GM18517 (cell line): ENCODE results near the gene CTRB1.

Source experiments
- ATAC-seq: cut with Tn5 transposase; IDR thresholded peaks from one replicate; pipeline ENCODE4 v1.9.1; 2021; ENCODE audit warnings: mild to moderate bottlenecking, moderate library complexity; ENCODE audit not compliant: unreplicated experiment

Gene CTRB1

DNA sequence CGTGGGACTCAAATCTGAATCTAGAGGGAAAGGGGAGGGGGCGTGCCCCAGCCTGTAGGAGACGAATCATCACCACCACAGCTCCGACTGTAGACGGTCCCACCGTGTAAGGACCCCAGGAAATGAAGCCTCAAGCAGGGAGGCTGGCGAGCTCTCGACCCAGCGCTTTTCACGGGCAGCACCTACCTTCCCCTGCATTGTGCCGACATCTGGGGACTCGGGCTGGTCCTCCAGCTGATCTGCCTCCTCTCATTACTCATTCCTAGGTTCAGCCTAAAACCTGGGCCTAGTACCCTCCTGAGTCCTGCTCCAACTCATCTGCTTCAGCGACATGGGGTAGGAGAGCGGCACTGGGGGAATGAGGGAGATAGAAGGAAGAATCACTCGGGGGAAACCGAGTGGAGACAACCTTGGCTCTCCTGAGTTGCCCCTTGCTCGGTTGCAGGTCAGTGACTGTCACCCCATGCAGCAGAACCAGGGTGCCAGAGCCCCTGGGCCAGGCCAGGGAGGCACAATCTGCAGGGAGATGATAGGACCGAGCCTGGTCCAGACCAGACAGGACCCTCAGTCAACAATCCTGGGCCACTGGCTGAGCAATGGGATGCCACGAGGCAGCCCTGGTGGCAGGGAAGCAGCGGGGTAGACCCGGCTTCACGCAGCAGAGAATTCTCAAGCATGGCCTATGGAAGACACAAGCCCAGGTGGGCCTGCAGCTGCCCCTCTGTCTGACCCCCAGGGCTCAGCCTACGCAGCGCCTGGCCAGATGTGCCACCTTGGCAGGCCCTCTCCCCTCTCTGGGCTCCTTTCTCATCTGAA, 33.5 kb downstream of the CTRB1 start:
- ATAC-seq: no peak

DNA sequence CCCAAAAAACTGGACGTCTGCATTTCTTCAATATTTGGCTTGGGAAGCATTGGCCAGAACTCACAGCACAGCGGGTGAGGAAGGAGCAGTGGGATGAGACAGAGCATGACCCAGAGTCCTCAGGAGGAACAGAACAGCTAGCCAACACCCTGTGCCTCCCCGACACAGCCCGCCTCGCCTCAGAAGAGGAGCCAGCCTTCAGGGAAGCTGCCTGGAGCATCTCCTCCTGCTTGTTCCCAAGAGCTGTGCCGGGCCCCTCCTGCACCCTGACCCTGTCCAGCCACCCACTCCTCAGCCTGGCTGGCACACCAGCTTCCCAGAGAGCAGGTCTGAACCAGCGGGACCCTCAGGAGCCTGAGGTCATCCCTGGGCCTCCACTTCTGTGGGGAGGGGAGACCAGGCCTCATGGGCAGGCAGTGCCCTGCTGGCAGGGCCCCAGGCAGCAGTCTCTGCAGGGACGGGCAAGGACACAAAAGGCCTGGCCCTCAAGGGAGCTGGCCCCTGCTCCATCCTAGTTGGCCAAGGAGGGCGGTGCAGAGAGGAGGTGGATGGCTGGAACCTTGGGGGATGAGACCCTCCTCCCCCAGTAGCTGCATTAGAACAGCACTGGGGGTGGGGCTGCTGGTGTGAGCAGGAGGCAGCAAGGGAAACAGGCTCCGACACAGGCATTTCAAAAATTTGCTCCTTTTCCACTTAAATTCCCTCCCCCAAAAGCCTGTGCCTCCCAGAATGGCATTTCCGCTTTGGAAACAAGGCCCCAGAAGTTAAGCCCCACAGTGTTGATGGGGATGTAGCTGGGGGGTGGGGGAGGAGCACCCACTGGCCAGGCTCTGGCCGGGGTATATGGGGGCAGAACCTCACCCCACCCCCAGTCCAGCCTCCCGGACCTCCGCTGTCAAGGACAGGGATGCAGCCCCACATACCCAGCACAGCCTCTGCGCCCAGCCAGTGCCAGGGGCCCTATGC, 34.4 kb downstream of the CTRB1 start:
- ATAC-seq: no peak

DNA sequence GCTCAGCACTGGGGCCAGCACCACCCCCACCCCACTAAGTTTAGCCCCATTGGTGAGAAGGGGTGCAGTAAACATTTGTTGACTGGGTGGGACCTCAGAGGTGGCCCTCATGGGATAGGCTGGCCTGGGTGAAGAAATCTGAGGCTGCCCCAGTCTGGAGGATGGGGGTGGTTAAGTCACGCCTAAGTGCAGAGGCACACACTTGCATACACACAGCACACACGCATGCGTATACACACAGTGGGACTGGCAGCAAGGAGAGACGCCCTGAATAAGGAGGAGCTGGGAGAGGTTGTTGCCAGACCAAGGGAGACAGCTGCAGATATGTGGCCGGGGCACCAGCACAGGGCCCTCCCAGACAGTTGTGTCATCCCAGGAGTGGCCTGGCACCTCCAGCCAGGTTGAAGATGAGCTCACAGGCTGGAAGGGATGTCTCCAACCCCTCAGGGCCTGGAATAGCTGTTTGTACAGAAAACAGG, 35.6 kb downstream of the CTRB1 start:
- ATAC-seq: no peak

DNA sequence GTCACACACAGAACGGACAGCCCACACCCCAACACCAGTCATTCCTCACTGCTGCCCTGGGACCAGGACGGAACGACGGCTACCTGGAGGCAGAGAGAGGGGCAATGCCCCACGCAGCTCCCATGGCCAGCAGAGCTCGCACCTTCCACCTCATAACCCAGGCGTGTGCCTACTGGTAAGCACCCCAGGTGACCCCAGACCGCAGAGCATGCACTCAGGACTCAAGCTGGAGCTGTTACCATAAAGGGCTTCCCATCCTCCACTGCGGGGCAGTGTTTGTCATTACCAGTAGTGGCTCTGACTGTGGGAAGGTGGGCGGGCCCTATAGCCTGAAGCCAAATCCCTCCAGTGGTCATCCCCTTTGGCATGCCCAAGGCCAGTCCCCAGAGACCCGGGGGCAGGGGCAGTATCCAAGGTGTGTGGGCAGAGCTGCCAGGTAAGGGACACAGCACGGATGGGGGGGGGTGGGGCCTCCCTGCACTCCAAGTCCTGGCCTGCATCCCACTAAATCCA, 37.3 kb downstream of the CTRB1 start:
- ATAC-seq: no peak

DNA sequence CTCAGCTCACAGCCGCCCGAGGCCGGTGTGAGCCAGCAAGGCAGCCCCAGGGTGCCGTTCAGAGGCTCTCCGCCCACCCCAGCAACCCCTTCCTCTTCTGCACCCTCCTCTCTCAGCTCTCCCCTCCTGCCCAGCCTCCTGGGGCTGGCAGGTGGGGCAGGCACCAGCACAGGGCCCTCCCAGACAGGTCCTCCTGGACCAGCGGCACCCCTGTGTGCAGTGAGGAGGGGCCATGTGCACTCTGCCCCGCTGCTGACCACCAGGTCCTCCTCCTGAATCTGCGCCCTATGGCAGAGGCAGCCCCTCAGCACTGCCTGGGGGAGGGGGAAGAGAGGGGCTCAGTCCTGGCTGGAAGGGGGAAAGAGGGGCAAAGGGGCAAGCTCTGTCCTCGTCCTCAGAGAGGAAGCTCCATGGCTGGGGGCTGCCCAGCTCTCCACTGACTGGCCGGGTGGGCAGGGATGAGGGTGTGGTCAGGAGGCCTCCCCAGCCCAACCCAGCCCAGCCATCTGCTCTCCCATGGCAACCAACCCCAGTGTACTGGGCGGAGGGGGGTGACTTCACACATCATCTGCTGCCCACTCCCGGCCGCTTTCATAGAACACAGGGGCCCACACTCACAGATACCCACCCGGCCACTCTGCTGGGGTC, 38.0 kb downstream of the CTRB1 start:
- no peak for ATAC-seq

DNA sequence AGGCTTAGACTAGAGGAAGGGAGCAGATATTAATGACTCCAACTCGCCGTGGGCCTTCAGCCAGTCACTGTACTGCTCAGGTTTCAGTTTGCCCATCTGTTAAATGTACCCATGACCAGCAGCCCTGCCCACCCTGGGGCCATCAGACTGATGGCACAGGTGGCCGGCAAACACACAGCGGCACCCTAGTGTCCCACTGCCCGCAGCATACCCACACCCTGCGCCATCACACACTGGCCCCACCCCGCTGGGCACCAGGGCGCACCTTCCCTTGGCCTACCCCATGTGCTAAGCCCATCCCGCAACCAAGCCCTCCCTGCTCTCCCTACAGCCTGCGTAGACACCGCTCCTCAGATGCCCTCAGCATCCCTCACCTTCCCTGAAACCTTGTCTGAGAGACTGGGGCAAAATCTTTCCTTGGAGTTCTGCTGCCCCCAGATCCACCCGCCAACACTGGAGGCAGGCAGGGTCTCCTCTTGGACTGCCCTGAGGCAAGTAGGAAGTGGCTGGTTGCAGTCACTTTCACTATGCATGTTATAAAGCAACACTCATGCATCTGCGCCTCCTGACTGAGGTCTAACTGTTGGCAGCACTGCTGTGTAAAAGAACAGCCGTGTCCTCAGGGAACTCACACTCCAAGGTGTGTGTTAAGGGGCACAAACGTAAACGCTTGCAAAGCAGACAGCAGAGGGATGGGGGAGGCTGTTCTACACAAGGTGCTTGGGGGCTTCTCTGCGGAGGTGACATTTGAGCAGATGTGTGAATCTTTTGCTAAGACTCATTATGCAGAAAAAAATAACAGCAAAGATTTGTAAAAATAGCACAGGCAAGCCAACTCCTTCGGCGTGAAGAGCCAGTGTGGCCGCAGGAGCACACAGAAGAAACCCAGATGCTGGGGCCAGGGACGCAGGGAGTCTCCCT, 39.4 kb downstream of the CTRB1 start:
- ATAC-seq: no peak

DNA sequence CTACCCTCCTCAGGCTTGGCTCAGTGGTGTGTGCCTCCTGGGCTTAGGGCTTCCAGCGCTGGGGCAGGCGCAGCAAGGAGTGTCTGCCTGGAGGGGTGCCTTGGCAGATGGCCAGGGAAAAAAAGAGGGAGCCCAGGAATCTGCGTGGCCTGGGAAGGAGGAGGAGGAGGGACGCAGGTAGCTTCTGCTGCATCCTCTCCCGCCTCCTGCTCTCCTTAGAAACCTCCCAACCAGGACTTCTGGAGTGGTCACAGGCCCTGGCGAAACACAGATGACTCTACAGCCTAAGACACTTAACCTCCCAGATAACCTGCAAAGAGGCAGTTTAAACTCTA, 40.0 kb downstream of the CTRB1 start:
- ATAC-seq: no peak

DNA sequence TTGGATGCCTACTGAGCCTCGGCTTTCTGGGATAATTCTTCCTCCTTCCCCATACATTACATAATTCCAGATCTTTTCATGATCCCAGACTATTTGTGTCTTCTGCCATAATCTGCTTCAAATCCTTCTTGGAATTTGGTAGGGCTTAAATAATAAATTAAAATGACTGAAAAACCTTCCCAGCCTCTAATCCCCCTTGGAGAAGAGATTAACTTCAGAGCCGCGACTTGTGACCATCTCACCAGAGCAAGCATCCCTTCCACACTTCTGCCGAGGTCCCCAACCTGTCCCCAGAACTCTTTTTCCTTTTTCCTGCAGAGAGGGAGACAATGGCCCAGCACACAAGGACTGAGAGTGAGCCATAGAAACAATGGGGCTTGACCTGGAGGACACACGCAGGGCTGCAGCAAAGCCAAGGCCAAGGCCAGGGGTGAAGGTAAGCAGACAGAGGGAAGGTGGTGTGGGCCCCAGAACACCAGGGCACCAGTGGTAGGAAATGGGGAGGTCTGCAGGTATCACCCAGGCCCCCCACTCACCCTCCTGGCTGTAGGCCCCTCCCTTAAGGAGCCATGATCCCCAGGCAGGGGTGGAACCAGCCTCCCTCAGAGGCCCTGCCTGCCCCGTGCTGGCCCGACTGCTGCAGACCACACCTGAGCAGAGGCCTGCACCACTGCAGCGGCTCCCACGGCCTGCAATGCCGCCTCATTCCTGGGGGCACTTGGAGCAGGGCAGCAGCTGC, 42.2 kb downstream of the CTRB1 start:
- no peak for ATAC-seq

DNA sequence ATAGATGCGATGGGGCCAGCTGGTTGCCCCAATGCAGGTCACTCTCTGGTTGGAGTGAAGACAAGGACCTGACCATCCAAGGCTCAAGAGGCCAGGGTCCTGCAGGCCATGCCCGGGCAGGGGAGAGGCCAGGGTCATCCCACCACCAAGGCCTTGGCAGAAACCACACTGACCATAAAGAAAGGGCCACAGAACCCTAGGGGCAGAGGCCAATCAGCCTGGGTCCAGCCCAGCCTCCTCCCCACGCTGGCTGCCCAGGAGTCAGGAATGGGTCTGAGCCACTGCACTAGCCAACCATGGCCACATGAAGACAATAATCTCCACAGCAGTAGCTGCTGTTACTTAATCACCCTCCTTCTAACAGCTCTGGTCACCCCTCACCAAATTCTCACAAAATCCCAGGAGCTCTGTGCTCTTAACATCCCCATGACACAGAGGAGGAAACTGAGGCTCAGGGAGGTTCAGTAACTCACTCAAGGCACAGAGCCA, 42.8 kb downstream of the CTRB1 start:
- no peak for ATAC-seq

DNA sequence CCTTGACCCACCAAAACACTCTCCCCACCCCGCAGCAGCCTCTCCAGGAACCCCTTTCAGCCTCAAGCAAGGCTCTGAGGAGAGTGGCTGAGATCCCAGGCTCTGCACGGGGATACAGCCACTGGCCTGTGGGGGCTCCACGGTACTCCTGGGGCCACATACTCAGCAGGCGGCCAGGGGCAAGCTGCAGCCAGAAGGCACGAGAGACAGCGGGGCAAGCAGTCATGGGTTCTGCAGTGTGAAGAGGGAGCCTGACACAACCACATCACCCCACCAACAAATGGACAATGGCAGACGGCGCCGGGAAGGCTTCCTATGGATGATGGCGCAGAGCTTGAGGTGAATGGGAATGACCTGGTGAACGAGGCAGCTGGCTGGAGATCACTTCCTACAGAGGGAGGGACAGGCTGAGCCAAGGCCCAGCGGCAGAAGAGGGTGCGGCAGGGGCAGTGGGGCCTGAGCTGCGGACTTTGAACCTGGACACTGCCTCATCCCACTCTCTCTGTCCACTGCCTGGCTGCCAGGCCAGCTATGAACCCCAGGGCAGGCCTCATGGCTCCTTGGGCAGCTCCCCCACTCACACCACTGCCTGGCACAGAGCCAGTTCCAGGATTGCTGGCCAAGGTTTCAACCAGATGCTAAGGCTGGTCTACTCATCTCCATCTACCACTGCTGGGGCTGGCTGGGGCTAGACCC, 43.5 kb downstream of the CTRB1 start:
- no peak for ATAC-seq

DNA sequence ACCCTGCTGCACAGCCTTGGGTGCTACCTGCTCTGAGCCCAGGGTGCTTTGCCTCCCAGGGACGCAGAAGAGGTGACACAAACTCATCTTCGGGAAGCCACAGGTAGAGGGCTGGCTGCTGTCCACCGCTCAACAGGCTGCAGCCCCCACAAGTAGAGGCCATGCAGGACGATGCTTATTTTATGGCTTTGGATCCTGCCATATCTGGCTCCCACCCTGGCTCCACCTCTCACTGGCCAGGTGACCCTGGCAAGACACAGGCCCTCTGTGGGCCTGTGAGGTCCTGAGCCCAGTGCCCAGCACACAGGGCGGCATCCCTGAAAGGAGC, 44.0 kb downstream of the CTRB1 start:
- no peak for ATAC-seq

DNA sequence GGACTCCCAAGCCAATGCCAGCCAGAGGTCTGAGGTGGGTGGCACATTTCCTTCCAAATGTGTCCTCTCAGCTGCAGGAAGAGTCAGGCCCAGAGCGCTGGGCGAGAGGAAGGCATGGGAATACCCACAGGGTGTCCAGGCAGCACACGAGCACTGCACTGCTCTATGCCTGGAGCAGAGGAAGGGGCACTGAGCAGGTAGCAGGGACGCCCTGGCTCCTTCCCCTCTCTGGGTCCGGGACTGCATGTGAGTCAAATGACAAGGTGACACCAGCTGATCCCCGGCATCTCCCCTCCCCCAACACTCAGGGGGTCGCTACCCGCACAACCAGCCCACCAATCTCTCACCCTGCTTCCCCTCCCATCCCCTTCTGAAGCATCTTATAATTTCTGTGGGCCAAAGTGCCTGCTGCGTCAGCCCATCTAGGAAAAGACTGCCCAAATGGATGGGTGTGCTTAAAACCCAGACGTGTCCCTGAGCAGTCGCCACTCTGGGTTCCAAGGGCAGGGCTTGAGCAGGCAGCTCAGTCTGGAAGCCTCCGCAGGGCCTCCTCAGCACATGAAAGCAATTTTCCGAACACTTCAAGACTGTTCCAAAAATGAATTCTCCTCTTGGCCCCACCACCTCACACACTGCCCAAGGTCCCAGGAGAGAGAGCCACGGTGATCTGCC, 44.6 kb downstream of the CTRB1 start:
- ATAC-seq: no peak

DNA sequence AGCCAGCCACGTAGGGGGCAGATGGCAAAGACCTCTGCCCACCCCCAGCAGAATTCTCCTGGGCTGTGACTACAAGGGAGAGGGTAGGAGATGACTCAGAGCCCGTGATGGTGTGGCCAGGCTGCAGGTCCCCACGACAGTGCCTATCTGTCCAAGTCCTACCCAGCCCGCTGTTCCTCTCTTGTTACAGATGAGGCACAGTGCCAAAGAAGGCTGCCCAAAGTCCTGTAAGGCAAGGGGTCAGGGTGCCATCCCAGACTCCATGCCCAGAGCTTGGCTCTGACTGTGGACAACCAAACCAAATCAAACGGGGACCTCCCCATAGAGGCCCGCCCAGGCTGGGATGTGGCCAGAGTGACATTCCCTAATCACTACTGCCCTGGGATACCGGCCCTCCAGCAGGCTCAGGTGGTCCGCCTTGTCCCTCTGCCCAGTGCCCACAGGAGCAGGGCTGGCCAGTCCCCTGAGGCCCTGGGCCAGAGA, 45.2 kb downstream of the CTRB1 start:
- ATAC-seq: no peak

DNA sequence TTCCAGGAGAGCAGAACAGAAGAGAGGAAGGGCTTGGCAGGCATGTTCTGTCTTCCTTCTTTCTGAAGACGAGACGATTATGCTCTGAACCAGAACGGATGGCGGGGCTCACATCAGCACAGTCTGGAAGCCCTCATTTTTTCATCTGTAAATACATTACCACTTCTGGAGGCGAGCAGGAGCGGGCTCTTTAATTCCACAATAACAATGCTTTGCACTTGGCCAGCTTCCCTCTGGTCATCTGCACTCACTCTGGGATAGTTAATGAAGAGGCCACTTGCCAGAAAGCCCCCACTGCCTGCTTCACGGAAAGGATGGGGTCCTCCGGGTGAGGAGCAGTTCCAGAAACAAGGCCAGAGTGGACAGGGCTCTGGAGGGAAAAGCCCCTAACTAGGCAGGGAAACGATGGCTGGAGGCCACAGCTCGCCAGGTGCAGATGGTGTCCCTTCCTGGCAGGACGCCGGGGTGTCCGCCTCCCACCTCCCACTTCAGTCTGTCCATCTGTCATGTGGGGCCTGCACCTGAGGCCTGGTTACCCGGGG, 45.7 kb downstream of the CTRB1 start:
- no peak for ATAC-seq

DNA sequence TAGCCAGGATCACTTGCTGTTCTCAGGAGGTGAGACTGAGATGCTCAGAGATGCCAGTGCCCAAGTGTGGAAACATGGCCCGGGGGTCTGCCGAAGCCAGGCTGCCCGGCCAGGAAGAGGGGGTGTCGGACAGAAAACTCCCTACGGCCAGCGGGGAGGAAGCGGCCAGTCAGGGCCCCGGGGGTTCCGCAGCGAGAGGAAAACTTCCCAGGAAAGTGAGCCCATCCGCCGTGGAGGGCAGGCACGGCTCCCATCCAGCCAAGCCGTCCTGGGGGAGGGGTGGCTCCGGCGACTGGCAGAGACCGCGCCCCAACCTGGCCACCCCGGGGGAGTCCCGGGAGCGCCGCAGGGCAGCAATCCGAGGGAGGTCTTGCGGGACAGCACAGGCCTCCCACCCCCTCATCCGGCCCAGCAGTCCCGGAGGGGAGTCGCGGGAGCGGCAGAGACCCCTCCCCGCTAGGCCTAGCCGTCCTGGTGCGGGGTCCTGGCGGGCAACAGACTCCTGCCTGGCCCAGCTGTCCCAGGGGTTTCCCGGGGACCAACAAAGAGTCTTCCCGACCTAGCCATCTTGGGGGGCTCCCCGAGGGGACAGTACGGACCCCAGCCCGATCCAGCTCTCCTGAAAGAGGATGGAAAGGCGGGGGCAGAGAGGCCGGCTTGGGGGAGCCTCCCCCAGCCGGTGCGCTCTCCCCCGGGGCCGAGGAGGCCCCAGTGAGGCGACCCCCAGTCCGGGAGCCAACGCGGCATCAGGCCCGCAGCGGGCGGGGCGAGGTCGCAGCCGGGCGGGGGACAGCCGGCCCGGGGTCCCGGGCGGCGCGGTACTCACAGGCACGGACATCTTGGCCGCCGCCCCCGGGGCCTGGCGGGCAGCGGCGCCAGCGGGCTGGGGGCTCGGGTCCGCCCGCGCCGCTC, 46.5 kb downstream of the CTRB1 start:
- ATAC-seq: peak; percentile 29

DNA sequence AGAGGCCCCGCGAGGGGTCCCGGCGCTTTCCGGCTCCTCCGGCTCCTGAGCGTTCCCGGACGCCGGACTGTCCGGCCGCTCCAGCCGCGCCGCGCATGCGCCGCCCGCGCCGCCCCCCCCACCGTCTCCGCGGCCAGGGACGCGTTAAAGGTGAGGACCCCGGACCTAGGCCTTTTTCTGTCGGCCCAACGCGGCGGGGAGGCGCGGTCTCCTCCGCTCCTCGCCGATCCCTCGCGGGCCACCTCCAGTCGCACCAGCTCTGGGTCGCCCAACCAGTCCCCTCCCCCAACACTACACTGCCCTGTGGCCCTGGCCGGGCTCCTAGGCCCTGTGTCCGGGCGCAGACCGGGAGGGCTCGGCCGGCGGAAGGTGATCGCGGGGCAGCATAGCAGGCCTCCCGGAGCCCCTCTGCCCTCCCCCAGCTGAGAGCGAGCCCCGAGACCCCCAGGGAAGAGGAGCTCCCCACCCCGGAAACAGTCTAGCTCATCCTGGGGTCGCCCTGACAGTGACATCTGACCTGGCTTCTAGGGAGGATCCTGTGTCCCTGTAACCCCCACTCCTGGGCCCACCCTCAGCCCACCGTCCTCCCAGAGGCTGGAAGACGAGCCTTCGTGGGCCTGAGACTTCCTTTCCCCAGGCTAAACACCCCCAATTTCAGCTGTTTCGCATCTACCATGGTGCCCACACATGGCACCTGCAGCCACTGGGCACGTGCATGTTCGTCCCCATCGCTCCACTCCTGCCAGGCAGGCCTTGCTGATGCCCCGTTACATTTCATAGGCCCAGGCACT, 47.3 kb downstream of the CTRB1 start:
- peak; percentile 57 for ATAC-seq
